ENCODE data around the gene IMPA2. TPM values are rescaled to one million over a fixed set of nuclear protein-coding genes. Genes with fewer than 3 reads are reported as not detected.

Gene IMPA2
- total RNA-seq, 1 experiment from 2014 or later, result 22.4 TPM

DNA sequence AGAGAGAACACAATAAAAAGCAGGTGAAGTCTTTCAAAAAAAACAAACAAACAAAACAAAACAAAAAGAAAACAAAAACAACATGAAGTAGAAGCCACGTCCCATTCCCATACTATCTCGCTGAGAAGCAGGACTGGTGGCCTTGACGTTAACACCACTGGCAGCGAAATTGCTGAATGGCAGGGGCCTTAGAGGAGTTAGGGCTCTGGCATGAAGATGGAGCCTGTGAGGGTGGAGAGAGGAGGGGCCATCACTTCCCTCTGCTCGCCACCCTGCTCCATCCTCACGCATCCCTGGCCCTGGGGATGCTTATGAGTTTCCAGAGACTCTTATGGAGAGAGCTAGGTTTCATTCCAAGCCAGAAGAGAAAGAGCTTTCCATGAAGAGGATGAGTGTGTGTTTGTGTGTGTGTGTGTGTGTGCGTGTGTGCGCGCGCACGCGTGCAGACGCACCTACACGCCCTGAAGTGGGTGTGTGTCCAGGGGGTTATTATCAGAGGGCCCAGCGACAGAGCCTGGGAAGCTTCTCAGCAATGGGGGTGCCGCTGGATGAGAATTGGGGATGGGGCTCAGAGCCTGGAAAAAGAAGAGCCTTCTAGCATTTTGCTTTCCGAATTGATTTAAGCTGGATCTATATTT, 20.4 kb upstream of the IMPA2 start:
- ChIA-PET CTCF (no interaction called here), POLR2A (ENCODE audit: low non-redundant PET) (no interaction called here)
- H3K9me3 ChIP-seq (ENCODE audit: low read depth, low read length, poor library complexity, severe bottlenecking), result peaks cover 11% of the 10 kb centered on the region
- BruUV-seq (replicated peaks), result no TSS peak
- no peak overlapping the region for H3K27ac ChIP-seq (ENCODE audit: low read depth, low read length, poor library complexity, severe bottlenecking)
- no peak for TF ChIP-seq EZH2 (IDR thresholded peaks at IDR 0.05; ENCODE audit: borderline replicate concordance, low read depth, low read length, poor library complexity, severe bottlenecking)
- TF ChIP-seq, protein P1, sequence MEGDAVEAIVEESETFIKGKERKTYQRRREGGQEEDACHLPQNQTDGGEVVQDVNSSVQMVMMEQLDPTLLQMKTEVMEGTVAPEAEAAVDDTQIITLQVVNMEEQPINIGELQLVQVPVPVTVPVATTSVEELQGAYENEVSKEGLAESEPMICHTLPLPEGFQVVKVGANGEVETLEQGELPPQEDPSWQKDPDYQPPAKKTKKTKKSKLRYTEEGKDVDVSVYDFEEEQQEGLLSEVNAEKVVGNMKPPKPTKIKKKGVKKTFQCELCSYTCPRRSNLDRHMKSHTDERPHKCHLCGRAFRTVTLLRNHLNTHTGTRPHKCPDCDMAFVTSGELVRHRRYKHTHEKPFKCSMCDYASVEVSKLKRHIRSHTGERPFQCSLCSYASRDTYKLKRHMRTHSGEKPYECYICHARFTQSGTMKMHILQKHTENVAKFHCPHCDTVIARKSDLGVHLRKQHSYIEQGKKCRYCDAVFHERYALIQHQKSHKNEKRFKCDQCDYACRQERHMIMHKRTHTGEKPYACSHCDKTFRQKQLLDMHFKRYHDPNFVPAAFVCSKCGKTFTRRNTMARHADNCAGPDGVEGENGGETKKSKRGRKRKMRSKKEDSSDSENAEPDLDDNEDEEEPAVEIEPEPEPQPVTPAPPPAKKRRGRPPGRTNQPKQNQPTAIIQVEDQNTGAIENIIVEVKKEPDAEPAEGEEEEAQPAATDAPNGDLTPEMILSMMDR (conservative IDR thresholded peaks at IDR 0.05; ENCODE audit: low read depth, low read length), result no peak
- DNase-seq (ENCODE audit: low spot score), result no peak
- no peak overlapping the region for H3K4me3 ChIP-seq (ENCODE audit: low read depth, low read length, poor library complexity, severe bottlenecking)
- H3K36me3 ChIP-seq (ENCODE audit: insufficient read depth, low read length, poor library complexity, severe bottlenecking), result no peaks in the 10 kb centered on the region
- intact Hi-C loops (cut with micrococcal nuclease; ENCODE audit: unreplicated experiment), result no loop called here
- no peaks in the 10 kb centered on the region for H3K27me3 ChIP-seq (replicated peaks; ENCODE audit: insufficient read depth, low read depth, low read length, poor library complexity)
- H3K4me1 ChIP-seq (ENCODE audit: insufficient read depth, low read length, poor library complexity, severe bottlenecking), result peaks cover 9% of the 10 kb centered on the region

DNA sequence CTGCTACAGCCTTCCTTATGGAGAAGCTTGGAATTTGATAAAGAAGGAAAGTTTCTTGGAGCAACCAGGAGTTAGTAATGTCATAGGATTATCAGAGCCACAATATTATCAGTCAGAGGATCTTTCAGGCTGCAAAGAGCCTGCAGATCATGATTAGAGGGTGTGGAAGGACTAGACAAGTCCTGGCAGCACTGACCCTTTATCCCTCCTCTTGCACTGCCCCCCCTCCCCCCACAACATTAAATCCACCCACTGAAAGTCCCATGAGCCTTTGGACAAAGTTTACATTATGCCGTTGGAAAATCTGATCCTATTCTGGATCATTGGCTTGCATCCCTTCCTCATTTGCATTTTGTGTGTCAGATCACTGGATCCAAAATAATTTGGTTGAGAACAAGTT, 18.7 kb upstream of the IMPA2 start:
- Histone ChIP-seq H3K4me3 (ENCODE audit: low read depth, low read length, poor library complexity, severe bottlenecking) (no peak overlapping the region), H3K4me1 (ENCODE audit: insufficient read depth, low read length, poor library complexity, severe bottlenecking) (peaks cover 9% of the 10 kb centered on the region), H3K27me3 (replicated peaks; ENCODE audit: insufficient read depth, low read depth, low read length, poor library complexity) (no peaks in the 10 kb centered on the region), H3K27ac (ENCODE audit: low read depth, low read length, poor library complexity, severe bottlenecking) (no peak overlapping the region), H3K9me3 (ENCODE audit: low read depth, low read length, poor library complexity, severe bottlenecking) (peaks cover 1% of the 10 kb centered on the region), H3K36me3 (ENCODE audit: insufficient read depth, low read length, poor library complexity, severe bottlenecking) (no peaks in the 10 kb centered on the region)
- CTCF ChIA-PET, result no interaction called here
- TF ChIP-seq, protein P1 (conservative IDR thresholded peaks at IDR 0.05; ENCODE audit: low read depth, low read length), result no peak
- TF ChIP-seq EZH2 (IDR thresholded peaks at IDR 0.05; ENCODE audit: borderline replicate concordance, low read depth, low read length, poor library complexity, severe bottlenecking), result no peak
- no peak for DNase-seq (ENCODE audit: low spot score)
- no TSS peak for BruUV-seq (replicated peaks)
- POLR2A ChIA-PET (ENCODE audit: low non-redundant PET), result no interaction called here
- intact Hi-C loops (cut with micrococcal nuclease; ENCODE audit: unreplicated experiment), result no loop called here

DNA sequence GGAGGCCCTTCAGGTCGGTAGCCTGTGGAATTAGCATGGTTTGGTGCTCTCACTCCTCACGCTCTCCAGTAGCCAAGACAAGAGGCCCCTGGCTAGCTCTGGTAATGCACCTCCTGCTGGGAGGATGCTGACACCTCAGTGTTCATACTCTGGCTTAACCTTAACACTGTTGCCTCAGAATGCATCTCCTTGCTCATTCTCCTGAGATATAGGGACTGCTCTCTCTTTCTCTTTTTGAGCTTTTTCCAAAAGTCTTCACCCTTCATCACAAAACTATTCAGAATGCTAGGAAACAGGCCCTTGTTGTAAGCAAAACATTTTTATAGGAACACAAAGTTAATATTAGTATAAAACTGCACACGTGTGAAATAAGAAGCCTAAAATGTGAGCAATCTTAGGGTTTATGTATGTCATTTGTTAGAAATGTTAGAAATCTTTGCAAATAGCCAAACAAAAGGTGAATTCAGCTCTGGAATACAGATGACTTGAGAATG, 17.3 kb upstream of the IMPA2 start:
- DNase-seq (ENCODE audit: low spot score), result no peak
- no peaks in the 10 kb centered on the region for H3K36me3 ChIP-seq (ENCODE audit: insufficient read depth, low read length, poor library complexity, severe bottlenecking)
- no peak overlapping the region for H3K4me3 ChIP-seq (ENCODE audit: low read depth, low read length, poor library complexity, severe bottlenecking)
- peaks cover 9% of the 10 kb centered on the region for H3K4me1 ChIP-seq (ENCODE audit: insufficient read depth, low read length, poor library complexity, severe bottlenecking)
- POLR2A ChIA-PET (ENCODE audit: low non-redundant PET), result no interaction called here
- H3K27me3 ChIP-seq (replicated peaks; ENCODE audit: insufficient read depth, low read depth, low read length, poor library complexity), result no peaks in the 10 kb centered on the region
- H3K9me3 ChIP-seq (ENCODE audit: low read depth, low read length, poor library complexity, severe bottlenecking), result no peaks in the 10 kb centered on the region
- intact Hi-C loops (cut with micrococcal nuclease; ENCODE audit: unreplicated experiment), result no loop called here
- no TSS peak for BruUV-seq (replicated peaks)
- CTCF ChIA-PET, result no interaction called here
- no peak overlapping the region for H3K27ac ChIP-seq (ENCODE audit: low read depth, low read length, poor library complexity, severe bottlenecking)
- TF ChIP-seq EZH2 (IDR thresholded peaks at IDR 0.05; ENCODE audit: borderline replicate concordance, low read depth, low read length, poor library complexity, severe bottlenecking), result no peak
- TF ChIP-seq, protein P1 (conservative IDR thresholded peaks at IDR 0.05; ENCODE audit: low read depth, low read length), result no peak

Data from A673 (cell line).